ENCODE results near the gene COL13A1.

COL13A1 gene

GRCh38 chr10:69951658-69952057 lies 150.0 kb downstream of the COL13A1 start:
- DNase-seq (ENCODE audit: low spot score), result no peak

GRCh38 chr10:69952069-69952800 lies 150.5 kb downstream of the COL13A1 start:
- DNase-seq (ENCODE audit: low spot score), result no peak

GRCh38 chr10:69952821-69953221 lies 151.1 kb downstream of the COL13A1 start:
- no peak for DNase-seq (ENCODE audit: low spot score)

DNA sequence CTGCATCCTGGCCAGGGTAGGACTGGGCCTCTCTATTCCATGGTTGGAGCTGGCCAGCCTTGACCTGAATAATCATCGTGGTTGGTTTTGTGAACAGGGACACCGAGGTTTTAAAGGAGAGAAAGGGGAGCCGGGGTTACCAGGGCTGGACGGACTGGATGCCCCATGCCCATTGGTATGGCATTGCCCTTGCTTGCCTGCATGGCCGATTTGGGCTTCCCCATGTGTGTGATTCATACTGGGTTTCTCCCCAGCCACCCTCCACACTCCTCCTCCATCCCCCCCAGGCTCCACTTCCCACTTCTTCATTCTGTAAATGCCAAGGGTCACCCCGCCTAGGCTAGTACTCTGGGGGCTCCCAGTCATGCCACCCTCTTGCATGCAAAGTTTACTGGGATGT lies 152.1 kb downstream of the COL13A1 start:
- no peak for DNase-seq (ENCODE audit: low spot score)

- no peak for DNase-seq (ENCODE audit: low spot score)
Observed at GRCh38 chr10:69955211-69955805, 153.6 kb downstream of the COL13A1 start.

DNA sequence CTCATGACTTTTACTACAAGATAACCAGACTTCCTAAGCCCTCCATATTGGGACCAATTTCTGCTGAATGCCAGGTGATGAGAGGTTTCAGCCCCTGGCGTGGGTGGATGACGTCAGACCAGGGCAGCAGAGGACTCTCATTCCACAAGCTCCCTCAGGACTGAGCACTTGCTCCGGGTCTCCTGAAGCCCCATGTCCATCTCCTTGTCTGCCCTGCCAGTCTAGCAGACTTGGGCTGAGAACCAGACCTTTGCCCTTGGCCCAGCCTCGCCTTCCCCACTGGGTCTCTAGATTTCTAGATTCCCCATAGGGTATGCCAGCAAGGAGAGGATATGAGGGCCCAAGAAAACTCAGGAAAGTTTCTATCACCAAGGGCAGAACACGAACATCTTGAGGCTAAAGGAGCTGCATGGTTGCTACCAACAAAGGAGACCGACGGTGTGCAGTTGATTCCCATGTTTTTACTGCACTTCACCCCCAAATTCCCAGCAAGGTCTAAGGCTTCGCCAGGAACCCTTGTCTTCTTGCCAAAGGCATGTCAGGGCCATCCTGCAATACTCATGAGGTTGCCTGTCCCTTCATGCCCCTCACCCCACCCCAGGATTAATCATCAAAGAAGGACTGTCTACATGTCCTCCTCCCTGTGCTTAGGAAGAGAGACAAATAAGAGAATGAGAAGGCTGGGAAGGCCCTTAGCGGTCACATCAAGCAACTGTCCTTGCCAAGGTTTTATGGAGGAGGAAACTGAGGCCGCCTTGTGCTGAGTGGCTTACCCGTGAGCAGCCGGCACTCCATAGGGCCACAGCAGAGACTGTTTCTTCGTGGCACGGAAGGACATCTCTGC lies 154.4 kb downstream of the COL13A1 start:
- DNase-seq (ENCODE audit: low spot score), result no peak

DNA sequence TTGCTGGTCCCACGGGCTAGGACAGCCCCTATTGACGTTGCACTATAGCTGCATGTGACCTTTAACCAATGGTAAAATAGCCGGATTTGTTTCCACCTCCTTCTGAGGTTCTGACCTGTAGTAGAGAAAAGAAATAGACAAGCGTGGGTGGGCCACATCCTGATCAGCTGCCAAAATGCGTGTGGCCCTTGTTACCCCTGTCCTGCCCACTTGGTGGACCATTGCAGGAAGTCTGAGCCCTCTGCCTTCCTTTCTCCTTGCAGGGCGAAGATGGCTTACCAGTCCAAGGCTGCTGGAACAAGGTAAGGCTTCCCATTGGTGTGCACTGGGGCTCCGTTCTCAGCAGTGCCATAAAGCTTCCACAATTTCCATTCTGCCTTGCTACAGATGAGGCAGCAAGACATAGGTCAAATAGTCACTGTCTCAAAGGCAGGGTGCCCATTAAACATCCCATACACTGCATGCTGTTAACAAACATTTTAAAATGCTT lies 155.1 kb downstream of the COL13A1 start:
- no peak for DNase-seq (ENCODE audit: low spot score)

DNA sequence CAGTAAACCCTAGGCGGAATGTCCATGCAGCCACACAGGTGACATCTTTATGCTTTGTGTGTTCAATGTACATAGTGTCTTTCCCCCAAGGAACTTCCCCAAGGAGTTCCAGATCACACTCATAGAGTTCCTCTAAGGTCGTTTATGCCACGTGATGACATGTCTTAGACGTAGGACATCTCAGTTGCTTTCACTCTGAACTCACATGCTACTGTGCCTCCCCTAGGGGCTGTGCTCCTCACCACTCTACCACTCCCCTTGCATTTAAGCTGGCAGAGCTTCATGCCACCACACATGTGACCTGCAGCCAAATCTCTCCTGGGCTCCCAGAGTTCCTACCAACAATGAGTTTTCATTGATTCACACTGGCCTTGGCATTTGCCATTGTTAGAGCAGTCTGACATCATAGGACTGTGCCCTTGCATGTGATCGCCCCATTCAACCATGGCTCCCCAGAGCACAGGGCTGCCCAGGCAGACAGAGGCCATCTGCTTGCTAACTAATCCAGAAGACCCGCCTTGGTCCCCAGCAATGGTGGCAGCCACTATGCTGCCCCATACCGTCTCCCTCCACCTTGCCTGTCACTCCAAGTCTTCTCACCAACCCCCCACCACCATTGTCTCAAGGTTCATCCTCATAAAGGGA lies 155.7 kb downstream of the COL13A1 start:
- DNase-seq (ENCODE audit: low spot score), result no peak

DNA sequence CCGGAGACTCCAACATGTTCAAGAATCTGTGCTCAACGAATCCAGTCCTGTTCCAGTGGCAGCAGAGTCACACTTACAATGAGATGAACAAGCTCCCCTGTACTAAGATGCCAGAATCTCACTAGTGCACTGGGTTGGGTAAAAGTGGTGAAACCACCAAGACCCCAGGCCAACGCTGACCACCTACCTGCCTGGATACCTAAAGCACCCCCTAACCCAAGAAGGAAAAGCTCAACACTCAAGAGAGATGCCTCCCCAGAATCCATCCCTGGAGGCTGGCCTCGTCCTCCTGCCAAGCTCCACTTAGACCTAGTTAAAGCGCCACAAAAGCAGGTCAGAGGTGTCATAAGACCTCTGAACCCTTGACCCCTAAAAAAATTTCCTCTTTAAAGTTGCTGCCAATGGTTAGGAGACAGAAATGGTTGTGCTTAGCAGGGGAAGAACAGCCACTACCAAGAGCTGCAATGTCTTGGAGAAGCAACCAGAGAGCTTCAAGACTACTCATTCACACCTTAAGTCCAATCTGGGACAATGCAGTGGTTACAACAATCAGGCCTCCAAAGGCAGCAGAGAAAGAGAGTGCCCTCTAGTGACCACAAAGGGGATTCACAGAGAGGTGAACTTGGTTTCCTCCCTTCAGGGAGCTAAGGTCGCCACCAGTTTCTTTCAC lies 156.3 kb downstream of the COL13A1 start:
- peak; percentile 53 for DNase-seq (ENCODE audit: low spot score)

DNA sequence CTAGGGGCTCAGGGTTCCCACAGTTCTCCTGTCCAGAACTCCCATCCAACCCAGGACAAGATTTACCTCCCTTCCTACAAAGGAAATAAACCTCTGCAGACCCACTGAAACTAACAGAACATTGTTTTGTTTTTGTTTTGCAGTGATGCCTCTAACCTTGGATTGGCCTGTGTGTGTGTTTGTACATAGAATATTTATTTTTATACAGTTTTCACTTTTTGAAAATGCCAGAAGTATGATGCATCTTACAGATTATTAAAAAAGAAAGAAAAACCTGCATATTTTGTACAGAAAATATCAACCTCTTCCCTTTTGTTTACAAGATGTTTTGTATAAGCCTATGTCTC lies 156.8 kb downstream of the COL13A1 start:
- DNase-seq (ENCODE audit: low spot score), result no peak

GRCh38 chr10:69959911-69960310 lies 158.2 kb downstream of the COL13A1 start:
- DNase-seq (ENCODE audit: low spot score), result no peak

- no peak for DNase-seq (ENCODE audit: low spot score)
Observed at GRCh38 chr10:69960606-69960987, 158.9 kb downstream of the COL13A1 start.

GRCh38 chr10:69960988-69961880 lies 159.5 kb downstream of the COL13A1 start:
- DNase-seq (ENCODE audit: low spot score), result no peak

DNA sequence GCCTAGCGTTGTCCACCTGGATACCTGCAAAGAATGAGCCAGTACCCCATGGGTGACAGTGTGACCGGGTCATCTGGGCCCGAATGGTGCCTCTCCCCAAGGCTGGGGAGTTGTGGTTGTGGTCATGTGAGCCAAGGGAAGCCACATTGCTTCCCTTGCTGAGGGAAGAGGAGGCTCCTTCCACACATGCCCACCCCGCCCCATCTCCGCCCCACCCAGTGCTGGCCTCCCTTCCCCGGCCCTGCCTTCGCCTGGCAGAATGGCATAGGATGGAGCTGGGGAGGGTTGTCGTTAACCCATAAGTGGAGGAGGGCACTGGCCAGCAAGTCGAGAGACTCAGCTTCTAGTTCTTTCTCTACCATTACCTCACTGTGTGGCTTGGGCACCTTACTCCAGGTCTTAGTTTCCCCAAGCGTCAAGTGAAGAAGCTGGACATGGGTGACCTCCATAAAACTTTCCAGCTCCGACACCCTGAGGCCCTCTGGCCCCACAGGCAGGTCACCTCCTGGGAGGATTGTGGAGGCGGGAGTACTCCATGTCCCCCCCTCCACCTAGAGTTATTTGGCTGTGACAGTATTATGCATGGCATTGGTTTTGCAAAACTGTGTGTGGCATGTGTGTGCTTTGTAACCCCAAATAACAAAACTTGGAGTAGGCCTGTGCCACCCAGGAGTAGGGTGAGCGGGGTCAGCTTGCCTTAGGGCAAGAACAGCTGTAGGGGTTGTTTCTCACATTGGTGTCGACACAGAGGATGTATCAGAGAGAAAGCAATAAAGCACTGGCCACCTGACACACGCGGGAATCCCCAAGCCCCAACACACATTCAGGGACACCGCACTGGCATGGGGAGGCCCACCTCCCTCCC lies 160.4 kb downstream of the COL13A1 start:
- DNase-seq (ENCODE audit: low spot score), result no peak

GRCh38 chr10:69962746-69963135 lies 161.0 kb downstream of the COL13A1 start:
- DNase-seq (ENCODE audit: low spot score), result no peak

DNA sequence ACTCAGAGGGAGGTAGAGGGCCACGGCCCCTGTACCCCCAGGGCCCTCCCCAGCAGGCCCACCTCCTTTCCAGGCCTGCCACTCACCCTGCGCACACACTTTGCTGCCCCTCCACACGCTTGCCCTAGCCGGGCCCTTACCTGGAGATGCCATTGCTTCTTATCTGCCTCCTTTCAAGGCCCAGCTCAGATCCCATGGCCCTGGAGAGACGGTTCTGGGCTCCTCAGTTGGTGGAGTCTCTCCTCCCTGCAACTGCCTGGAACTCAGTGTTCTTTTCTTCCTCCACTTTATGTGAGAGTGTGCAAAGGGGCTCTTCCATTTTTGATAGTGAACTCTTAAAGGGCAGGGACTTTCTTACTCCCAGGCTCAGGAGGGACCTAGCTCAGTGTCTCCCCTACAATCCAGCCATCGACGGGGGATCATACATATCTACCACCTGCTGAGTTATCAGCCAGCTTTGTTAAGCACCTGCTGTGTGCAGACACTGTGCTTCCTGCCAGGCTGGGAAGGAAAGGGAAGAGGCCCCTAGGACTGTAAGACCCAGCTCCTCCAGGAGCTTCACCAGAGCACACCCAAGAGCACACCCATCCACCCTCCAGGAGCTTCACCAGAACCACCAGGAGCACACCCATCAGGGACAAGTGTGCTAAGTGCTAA lies 161.6 kb downstream of the COL13A1 start:
- no peak for DNase-seq (ENCODE audit: low spot score)

- no peak for DNase-seq (ENCODE audit: low spot score)
Observed at GRCh38 chr10:69963835-69964710, 162.4 kb downstream of the COL13A1 start.

DNA sequence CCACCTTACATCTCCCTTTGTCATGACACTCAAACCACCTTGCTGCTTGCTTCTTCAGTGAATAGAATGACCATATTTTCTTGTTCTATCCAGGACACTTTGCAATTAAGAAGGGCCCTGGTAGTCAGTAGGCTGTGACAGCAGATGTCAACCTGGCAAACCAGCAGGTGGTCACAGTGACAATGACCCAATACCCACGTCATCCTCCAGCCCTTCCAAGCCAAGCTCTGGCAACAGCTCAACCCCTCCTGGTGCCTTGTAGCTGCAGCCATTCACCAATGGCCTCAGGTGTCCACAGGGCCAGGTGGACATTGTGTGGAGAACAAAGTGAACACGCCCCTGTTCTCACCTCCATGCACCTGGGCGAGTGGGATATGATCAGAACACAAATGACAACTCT lies 163.4 kb downstream of the COL13A1 start:
- no peak for DNase-seq (ENCODE audit: low spot score)

All from SW480 (cell line).